Limb (tissue), 2 donors: ENCODE measurements around the gene CD151.

Source experiments
- DNase-seq, 2 donors: peaks; one replicate each; pipeline ENCODE4 v3.0.0-alpha.2; 2016; ENCODE audit errors: extremely low spot score in 2 of 2

CD151 gene

DNA sequence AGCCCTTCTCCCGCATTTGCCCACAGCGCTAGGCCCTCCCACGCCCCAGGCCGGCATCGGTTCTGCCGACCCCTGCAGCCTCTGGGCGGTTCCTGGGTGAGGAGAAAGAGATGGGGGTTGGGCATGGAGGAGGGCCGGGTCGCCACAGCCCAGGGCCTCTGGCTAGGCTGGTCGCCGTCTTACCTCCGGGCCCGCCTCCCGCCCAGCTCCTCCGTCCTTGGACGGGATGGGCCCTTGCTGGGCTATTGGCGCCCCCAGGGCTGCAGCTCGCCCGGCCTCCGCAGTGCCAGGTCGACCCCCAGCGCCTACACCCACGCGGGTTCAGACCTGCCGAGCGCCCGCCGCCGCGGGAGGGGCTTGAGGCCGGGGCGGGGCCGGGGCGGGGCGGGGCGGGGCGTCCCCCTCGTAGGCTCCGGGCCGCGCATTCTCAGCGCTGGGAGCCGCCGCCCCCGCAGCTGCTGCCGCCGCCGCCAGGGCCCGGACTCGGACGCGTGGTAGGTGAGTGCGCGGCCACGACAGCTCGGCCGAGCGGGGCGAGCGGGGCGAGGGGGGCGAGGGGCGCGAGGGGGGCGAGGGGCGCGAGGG lies at the start of gene CD151:
TSS of gene CD151 (plus strand) at position 424 of the 585 bp plus-strand sequence. CDS start 3,118 bp downstream, outside the sequence.
- peak in 1 of 2 donors; percentile 79 for DNase-seq

DNA sequence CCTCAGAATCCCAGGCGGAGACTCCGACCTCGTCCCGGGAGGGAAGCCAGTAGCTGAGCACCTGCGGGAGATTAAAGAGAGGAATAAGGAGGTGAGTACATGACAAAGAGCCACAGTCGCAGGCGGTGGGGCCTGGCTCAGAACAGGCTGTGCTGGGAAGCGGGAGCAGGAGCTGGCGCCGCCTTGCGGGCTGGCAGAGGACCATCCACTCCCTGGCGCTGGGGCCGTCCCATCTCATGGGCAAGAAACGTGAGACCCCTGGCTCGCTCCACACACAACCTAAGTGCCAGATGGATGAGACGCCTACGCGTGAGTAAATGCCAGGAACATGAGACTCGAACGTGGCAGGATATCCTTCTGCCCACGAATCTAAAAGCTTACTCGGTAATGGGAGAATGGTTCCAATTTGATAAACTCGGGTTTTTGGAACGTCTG lies 49.2 kb upstream of the CD151 start:
- DNase-seq, result peak; percentile 84 to 87

DNA sequence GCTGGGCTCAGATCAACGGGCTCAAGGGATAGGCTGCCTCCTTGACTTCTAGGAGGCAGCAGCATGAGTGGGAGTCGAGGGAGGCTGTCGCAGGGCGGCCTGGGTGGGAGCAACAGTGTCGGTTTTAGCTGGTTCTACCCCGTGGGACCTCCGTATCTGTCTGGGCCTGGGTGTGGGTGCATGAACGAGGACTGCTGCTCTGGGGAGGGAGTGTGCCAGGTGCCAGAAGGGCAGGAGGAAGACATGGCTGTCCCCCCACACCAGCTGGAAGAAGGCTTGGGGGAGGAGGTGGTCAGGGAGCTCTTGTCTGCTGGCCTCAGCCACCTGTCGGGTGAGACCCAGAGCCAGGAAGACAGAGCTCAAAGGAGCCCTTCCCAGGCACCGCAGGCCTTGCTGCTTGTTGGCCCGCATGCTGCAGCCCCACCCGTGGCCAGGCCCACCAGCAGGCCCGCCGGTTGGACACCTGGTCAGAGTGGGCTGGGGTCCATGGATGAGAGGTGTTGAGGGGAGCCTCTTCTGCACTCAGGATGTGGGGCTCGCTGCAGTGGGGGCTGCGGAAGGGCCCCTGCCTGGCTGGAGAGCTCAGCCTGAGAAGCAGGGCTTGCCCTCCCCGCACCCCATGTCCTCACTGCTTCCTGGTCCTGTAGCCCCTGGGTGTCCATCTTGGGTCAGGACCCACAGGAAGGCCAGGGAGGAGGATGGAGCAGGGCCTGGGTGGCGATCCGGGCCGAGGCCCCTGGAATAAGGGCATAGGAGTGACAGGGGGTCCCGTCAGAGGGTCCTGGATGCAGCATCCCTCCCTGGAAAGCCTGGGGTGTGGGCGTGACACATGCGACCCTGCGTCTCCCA lies 46.3 kb upstream of the CD151 start:
- DNase-seq, result no peak

DNA sequence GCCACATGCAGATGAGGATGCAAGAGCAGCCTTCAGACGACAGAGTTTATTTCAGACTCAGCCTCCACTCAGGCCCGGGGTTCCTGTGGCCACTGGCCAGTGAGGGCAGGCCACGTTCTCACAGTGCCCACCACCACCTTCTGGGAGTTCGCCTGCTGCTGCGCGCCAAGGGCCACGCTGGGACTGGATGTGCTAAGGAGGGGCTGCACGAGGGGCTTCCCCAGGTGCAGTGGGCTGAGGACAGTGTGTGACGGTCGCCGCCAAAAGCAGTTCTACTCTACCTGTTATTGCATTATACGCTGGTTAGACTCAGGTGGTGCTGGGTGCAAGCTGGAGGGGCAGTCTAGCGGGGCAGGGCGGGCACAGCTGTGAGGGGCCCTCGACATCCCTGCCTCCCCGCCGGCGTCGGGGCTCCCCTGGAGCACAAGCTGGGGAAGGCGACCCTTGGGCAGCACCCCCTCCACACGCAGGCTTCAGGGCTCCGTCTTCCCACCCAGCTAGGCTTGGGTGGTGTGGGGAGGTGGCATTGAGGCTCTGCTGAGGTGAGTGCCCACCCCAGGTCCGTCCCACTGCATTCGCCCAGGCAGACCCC lies 45.6 kb upstream of the CD151 start:
- no peak for DNase-seq

DNA sequence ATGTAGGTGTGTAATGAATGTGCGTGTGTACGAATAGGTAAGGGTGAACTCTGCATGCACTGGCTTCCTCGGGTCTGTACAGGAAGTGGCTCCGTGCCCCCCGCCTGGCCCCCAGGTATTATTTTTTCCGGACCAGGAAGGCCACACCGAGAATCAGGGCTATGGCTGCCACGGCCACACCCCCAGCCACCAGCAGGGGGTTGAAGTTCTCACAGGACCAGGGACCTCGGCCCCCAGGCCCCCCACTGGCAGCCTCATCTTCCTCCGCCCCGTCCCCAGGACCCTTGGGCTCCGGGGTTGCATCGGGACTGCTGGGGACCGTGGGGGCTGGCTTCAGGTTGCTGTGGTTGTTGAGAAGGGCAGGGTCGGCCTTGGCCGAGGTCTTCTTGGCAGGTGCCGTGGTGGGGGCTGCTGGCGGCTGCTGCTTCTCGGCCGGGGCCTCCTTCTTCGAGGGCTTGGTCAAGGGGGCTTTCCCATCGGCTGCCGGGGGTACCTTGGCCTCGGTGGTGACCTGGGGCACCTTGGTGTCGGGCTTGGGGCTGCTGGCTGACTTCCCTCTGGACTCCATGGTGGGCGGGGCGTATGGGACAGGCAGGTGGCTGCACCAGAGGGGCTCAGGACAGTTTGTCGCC lies 44.6 kb upstream of the CD151 start:
- DNase-seq, result no peak

DNA sequence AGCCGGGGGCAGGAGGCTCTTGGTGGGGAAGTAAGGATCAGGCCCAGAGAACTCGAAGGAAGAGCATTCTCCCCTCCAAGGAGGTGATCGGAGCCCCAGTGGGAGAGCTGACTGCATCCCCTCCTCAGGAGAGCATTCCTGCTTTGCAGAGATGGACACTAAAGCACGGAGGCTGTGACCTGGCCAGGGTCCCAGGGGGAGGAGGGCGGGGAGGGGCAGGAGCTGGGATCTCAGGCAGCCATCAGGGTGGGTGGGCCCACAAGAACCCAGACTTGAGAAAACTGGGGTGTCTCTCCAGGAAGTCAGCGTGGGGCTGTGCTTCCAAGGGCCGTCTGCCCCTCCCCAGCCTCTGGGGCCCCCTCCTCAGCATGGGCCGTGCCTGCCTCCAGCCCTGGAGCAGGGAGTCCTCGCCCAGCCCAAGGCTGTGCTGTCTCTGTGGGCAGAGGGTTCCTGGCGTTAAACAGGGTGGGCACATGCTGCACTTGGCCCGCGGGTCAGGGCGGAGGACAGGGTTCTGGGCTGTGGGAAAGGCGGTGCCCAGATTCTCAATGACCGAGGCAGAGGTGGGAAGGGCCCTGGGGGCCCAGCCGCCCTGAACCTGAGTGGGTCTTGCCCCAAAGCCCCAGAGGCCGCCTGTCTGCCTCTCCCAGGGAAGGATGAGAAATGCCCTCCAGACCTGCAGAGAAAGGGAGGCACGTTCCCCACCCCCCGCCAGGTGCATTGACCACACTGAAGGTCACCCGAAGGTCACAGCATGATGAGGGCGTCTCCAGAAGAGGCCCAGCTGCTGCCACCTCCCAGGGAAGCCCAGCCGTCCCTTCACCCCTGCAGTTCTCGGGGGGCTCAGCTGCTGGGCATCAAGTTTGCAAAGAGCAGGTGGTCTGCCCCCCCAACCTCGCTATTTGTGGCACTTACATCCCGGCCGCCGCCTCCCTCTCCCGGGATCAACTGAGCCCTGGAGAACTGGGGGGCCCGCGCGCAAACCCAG lies 43.5 kb upstream of the CD151 start:
- DNase-seq, result no peak

DNA sequence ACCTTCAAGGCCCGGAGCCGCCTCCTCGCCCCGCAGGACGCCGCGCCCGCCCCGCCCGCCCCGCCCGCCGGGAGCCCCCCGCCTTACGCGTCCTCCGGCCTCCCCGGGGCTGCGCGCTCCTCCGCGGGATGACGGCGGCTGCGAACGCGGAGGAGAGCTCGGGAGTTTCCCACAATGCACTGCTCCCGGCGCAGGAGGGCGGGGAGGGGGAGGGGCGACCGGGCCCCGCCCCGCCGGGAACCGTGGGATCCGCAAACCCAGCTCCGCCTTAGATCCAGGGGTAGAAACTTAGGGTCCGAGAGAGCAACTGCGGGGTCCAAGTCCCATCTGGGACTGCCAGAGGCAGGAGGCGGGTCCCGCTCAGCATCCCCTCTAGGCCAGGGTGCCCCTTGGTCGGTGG lies 42.8 kb upstream of the CD151 start, which contains the start of gene CEND1:
TSS of gene CEND1 (minus strand) at position 148 of the 400 bp plus-strand sequence. CDS start 1,514 bp downstream, outside the sequence.
- DNase-seq, result peak in 1 of 2 donors; percentile 80

DNA sequence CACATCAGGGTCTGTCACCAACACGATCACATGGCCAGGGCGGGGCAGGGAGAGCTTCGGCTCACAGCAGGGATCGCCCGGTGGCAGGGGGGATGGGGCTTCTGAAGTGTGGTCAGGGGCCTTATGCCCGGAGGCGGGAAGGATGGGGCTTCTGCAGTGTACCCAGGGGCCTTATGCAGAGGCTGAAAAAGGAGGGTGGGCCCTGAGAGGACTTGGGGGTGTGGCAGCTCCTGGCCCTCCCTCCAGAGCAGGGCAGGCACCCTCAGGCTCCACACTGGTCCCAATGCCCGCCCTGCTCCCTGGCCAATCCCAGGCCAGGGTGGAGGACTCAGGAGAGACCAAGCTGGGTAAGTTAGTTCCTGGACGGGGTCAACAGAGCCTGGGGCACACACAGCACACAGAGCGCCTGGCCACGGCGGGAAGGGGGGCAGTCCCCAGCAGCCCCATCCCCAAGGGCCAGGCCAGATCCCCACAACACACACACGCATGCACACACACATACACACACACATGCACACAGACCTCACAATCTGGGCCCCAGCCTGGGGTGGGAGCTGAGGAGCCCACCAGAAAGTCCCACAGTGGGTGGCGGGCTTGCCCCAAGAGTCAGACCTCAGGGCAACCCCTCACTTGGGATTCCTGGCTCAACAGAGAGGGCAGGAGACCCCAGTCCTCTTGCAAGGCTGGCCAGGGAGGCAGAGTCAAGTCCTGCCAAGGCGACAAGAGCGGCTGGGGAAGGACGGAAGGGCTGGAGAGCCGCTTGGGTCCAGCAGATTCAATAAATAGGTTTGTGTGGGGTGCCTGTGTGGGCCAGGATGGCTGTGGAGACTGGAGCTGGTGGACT lies 41.8 kb upstream of the CD151 start:
- DNase-seq, result no peak

DNA sequence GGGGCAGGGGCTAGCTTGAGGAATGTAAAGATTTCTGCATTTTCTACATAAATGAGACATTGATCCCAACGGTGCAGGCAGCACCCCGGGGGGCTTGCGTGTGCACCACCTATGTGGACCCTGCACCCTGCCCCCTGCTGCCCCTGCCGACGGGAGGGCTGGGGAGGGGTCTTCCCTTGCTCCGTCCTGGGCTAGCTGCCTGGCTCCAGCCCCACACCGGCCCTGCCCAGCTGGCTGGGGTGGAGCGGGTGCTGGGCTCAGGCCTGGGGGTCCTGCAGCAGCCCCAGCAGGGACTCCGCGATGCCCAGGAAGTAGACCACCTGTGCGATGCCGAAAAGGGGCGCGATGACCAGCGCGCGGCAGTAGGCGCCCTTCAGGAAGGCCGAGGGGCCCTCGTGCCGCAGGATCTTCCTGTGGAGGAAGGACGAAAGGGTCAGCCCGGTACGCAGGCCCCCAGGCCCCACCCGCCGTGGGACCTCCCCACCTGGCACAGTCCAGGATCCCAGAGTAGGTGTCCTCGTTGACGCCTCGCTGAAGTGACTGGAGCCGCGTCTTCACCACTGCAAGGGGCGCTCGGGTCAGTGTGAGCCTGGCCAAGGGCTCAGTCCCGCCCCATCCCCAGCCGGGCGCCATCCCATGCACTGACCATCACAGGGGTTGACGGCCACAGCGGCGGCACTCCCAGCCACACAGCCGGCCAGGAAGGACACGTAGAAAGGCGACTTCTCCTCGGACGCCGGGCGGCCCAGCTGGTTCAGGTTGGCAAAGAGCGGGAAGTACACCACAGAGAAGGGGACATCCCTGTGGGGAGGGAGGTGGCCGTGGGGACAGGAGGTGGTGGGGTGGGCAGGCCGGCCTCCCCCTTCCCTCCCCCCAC lies 40.9 kb upstream of the CD151 start:
- no peak for DNase-seq

DNA sequence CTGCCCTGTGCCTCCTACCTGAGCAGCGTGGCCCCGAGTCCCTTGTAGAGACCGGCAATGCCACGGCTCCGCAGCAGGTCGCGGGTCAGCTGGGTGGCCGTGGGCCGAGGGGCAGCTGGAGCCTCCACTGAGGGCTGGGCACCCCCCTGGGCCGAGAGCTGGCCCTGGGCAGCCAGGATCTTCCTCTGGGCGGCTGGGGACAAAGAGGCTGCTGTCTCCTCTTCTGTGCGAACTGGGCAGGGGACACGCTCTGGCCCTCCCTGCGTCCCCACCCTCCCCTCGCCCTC lies 40.3 kb upstream of the CD151 start:
- no peak for DNase-seq

DNA sequence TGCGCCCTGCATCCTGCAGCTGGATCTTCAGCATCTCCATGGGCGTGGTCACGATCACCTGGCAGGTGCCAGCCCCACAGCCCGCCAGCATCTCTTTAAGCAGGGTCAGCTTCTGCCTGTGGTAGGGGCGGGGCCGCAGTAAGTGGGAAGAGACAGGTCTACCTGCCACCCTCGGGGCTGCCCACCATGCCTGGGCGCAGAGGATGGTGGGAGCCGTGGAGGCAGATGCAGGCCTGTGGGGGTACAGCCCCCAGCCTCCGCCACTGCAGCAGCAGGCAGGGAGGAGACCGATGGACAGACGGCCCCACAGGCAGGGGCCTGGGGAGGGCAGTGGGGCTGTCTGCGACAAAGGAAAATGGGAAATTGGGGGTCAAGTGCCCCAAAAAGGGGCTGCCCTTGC lies 39.9 kb upstream of the CD151 start:
- DNase-seq, result no peak

DNA sequence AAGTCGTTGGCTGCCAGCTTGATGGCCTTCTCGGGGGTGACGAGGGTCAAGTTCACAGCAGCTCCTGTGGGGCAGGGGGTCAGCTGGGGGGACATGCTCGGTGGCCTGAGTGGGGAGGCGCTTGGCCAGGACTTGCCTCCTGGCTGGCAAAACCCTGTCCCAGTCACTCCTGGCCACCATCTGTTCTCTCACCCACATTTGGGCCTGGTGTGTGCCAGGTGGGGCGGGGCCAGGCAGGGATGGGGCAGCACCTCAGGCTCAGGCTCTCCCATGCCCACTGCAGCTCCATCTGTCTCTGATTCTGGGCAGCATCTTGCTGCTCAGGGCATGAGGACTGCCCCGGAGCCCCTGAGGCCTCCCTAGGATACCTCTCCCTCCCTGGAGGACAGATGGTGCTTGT lies 39.2 kb upstream of the CD151 start:
- no peak for DNase-seq

DNA sequence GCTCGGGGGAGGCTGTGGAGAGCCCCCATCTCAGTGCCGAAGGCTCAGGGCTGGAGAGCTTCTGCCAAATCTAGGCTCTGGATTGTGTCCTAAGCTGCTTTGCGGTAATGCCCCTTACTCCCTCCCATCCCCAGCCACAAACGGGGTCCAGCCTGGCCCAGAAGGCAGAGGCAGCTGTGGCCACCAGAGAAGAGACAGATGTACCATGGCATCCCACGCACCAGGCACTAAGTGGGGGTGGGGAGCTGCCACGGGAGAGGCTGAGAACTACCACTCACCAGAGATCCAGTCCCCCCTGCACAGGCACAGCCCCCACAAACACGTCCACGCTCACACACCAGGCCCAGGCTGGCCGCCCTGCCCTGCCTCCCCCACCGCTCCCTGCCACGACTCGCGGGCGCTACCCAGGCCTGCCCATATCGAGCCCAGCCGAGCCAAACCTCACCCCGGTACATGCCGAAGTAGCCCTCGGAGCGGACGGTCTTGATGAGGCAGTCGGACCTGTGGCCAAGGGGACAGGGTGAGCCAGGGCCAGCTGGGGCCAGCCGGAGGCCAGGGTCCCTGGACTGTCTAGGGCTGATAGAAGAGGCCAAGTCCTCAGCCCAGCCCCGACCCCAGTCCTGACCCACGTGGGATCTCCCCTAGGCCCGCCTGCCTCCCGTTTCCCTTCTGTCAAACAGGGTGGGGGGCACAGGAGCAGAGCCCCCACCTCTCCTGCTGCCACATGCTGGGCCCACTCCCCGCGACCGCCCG lies 38.6 kb upstream of the CD151 start:
- DNase-seq, result no peak

DNA sequence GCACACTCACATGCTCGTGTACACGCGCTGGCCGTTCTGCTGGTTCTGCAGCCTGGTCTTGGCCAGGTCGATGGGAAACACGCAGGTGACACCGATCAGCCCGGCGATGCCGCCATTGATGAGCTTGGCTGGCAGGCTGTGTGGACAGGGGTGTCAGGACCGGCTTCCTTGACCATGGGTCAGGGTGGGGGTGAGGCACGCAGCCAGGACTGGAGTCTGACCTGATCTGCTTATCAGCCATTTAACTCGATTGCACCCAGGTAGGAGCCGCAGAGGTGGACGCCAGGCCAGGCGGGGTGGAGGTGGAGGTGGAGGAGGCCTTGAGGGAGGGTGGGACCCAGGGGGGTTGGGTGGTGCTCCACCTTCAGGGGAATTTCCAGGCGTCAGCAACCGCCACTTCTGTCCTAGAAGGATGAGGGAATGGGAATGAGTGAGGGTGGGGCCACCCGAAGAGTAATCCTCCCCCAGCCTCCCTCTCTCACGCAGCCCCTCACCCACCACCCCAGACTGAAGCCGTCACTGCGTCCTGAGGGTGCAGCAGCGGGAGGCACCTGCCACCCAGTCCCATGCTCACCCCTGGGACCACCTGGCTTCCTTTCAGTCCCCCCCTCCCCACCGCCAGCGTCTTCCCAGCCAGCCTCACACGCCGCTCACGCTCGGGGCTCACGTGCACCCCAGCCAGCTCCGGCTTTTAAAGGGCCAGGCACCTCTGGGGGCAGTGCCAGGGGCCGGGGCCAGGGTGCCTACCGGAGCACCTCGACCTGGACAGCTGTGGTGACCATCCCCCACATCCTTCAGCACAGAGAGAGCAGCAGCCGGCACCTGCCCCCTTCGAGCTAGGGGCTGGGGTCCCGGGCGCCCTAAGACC lies 37.8 kb upstream of the CD151 start:
- no peak for DNase-seq

DNA sequence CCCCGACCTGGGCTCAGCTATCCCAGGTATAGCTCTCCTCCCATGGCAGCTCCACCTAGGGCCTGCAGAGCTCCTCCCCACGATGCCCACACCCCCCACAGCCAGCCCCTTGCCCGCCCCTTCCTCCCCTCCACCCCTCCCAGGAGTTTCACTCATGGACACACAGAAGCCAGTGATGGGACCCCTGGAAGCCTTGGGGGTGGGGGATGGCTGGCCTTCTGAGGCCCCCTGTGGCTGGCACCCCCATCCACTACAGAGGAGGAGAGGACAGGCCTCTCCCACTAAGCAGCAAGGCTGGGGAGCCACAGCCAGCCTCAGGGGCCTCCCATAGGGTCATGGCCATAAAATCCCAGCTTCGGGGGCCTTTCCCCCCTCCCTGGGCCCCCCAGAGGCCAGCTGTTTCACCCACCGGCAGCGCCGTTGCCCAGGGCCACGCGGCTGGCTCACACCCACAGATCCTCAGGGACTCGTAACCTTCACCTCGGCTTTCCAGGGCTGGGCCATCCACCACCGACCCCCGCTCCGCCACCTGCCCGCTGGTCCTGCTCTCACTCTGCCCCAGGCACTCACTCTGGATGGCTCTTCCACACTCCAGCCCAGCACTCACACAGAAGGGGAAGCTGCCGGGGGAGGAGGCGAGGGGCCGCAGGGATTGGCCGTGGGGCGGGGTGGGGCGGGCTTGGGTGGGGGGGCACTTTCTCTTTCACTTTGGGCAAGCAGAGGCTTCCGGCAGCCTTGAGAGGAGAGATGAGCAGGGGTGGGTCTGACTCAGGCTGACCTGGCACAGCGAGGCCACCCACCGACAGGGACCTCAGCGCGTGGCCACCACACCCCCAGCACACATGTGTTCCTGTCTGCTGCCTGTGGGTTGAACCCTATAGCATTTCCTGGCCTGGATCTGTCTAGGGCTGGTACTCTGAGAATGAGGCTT lies 36.9 kb upstream of the CD151 start:
- peak; percentile 45 to 81 for DNase-seq

DNA sequence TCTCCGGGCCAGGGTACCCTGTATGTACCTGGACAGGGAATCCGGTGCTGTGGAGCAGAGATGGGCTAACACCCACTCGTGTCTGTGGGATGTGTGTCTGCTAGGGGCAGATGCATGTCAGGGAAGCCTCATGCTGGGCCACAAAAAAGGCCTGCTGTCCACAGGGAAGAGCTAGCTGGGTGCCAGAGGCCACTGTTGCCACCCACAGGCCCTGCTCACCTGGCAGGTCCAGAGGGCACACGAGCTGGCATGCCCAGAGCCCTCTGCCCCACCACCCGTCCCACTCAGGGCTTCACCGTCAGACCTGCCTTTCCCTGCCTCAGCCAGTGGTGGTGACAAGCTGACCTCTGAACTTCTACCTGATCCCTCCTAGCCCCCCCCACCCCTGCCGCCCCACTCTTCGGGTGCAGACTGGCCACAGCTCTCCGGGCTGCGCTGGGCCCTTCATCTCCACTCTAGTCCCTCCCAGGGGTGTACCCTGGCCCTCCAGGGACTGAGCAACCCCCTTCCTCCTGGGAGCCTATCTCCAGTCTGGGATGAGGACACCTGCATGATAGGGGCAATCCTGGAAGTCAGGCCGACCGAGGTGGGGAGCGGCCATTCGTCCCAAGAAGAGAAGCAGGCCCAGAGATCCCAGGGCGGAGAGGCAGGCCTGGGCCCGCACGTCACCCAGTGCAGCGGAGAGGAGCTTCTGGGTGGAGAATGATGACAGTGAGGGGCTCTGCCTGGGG lies 36.0 kb upstream of the CD151 start:
- no peak for DNase-seq
